Uterus (tissue), 4 donors: ENCODE data around the gene C14orf119. TPM values are rescaled to one million over a fixed set of nuclear protein-coding genes. Genes with fewer than 3 reads are reported as not detected.
A peak's percentile ranks its signal among the peaks of the same experiment; 100 is the strongest.

ENCODE experiments used
- DNase-seq, 2 donors: peaks; one replicate each; pipeline ENCODE4 v3.0.0-alpha.2; 2019 to 2020
- H3K27ac ChIP-seq, 2 donors: fragments of 200-600 bp; sonication (generic); 1 replicate in 1 of 2; 2 replicates in 1 of 2; pipeline ENCODE4 v1.5.1; 2016 to 2018
- H3K27me3 ChIP-seq, 2 donors: fragments of 200-600 bp; sonication (generic); one replicate each; pipeline ENCODE4 v1.5.1; 2018 to 2019; ENCODE audit warnings: control low read depth in 1 of 2
- H3K36me3 ChIP-seq, 2 donors: fragments of 200-600 bp; sonication (generic); one replicate each; pipeline ENCODE4 v1.5.1; 2019; ENCODE audit warnings: control low read depth in 1 of 2
- H3K4me1 ChIP-seq, 2 donors: fragments of 200-600 bp; sonication (generic); one replicate each; pipeline ENCODE4 v1.5.1; 2018 to 2019; ENCODE audit warnings: control low read depth in 1 of 2
- H3K4me3 ChIP-seq, 2 donors: fragments of 200-600 bp; sonication (generic); 1 replicate in 1 of 2; 2 replicates in 1 of 2; pipeline ENCODE4 v1.5.1; 2018 to 2019; ENCODE audit warnings: mild to moderate bottlenecking in 1 of 2
- H3K9me3 ChIP-seq, 2 donors: fragments of 200-600 bp; sonication (generic); one replicate each; pipeline ENCODE4 v1.5.1; 2019; ENCODE audit warnings: control low read depth in 1 of 2
- CTCF ChIP-seq, 4 experiments: fragments of 200-600 bp in 2 of 4; fragments of 450-650 bp in 2 of 4; sonication (generic) in 2 of 4; IDR thresholded peaks; one replicate each; pipeline ENCODE4 v1.5.1; 2016 to 2019; ENCODE audit warnings: antibody characterized with exemption in 4 of 4, mild to moderate bottlenecking in 2 of 4, moderate library complexity in 1 of 4
- POLR2A ChIP-seq, 2 donors: fragments of 450-650 bp; IDR thresholded peaks; one replicate each; pipeline ENCODE4 v1.6.1; 2016; ENCODE audit warnings: antibody characterized with exemption in 2 of 2, mild to moderate bottlenecking in 1 of 2, moderate library complexity in 1 of 2
- intact Hi-C: fragments of 100-400 bp; cut with DNase I; formaldehyde crosslinking; loops from one replicate; pipeline ENCODE4 v1.15.1; 2023; ENCODE audit warnings: low total_unique reads
- total RNA-seq, 4 donors: library from RNA; depleted of rRNA in 3 of 4; stranded (reverse); fragments of >200 nt in 3 of 4; gene quantifications; one replicate each; pipeline versions ENCODE4 v1.1.0 to v1.2.4, GENCODE V29; 2014 to 2023
- donor health status: DM: yes; HTN: yes; CAD: no.

C14orf119 gene
- total RNA-seq, 4 donors from 2014 or later: 12.3 to 41.6 (median 26.7) TPM

GRCh38 chr14:23051141-23052057 is 43.9 kb upstream of the C14orf119 start:
- Histone ChIP-seq H3K4me1 (no peaks in the 10 kb centered on the region), H3K27me3 (no peaks in the 10 kb centered on the region), H3K36me3 (no peaks in the 10 kb centered on the region), H3K27ac (no peak overlapping the region), H3K9me3 (no peaks in the 10 kb centered on the region), H3K4me3 (no peak overlapping the region)
- TF ChIP-seq POLR2A (IDR thresholded peaks at IDR 0.05) (no peak), CTCF (IDR thresholded peaks at IDR 0.05) (no peak)
- DNase-seq: no peak
- intact Hi-C loops: no loop called here

GRCh38 chr14:23052182-23052623 is 43.1 kb upstream of the C14orf119 start:
- H3K27ac ChIP-seq: no peak overlapping the region
- no peak for DNase-seq
- H3K9me3 ChIP-seq: no peaks in the 10 kb centered on the region
- H3K4me1 ChIP-seq: no peaks in the 10 kb centered on the region
- peak in 1 of 4 experiments; percentile 27 for TF ChIP-seq CTCF (IDR thresholded peaks at IDR 0.05)
- TF ChIP-seq POLR2A (IDR thresholded peaks at IDR 0.05): no peak
- intact Hi-C loops: no loop called here
- H3K27me3 ChIP-seq: no peaks in the 10 kb centered on the region
- H3K4me3 ChIP-seq: no peak overlapping the region
- no peaks in the 10 kb centered on the region for H3K36me3 ChIP-seq

- Histone ChIP-seq H3K4me3 (no peak overlapping the region), H3K27ac (no peak overlapping the region), H3K9me3 (no peaks in the 10 kb centered on the region), H3K27me3 (no peaks in the 10 kb centered on the region), H3K36me3 (no peaks in the 10 kb centered on the region), H3K4me1 (no peaks in the 10 kb centered on the region)
- TF ChIP-seq CTCF (IDR thresholded peaks at IDR 0.05) (no peak), POLR2A (IDR thresholded peaks at IDR 0.05) (no peak)
- no peak for DNase-seq
- intact Hi-C loops: no loop called here
Observed at GRCh38 chr14:23052671-23053070, 42.6 kb upstream of the C14orf119 start.

- intact Hi-C loops: no loop called here
Observed at GRCh38 chr14:23053426-23053825, 41.9 kb upstream of the C14orf119 start.

More at GRCh38 chr14:23053426-23053825, 41.9 kb upstream of the C14orf119 start:
- no peak for DNase-seq
- no peak overlapping the region for H3K4me3 ChIP-seq
- H3K36me3 ChIP-seq: no peaks in the 10 kb centered on the region
- TF ChIP-seq POLR2A (IDR thresholded peaks at IDR 0.05) (no peak), CTCF (IDR thresholded peaks at IDR 0.05) (no peak)
- H3K27ac ChIP-seq: no peak overlapping the region
- H3K9me3 ChIP-seq: no peaks in the 10 kb centered on the region
- no peaks in the 10 kb centered on the region for H3K27me3 ChIP-seq
- H3K4me1 ChIP-seq: no peaks in the 10 kb centered on the region
